IgD-negative memory B cell (primary cell): Measurements from ENCODE around the gene ATP6V1B1. TPM values are rescaled to one million over a fixed set of nuclear protein-coding genes. Genes with fewer than 3 reads are reported as not detected.
A peak's percentile ranks its signal among the peaks of the same experiment; 100 is the strongest.

ENCODE experiments used
- H3K27ac Mint-ChIP-seq, 3 donors: one replicate each; pipeline ENCODE4 v1.8.0; 2020 to 2022; ENCODE audit warnings: mild to moderate bottlenecking in 3 of 3, mixed read lengths in 3 of 3, moderate library complexity in 1 of 3
- H3K27me3 Mint-ChIP-seq: one replicate; pipeline ENCODE4 v1.8.0; 2021; ENCODE audit warnings: mixed read lengths
- H3K36me3 Mint-ChIP-seq: one replicate; pipeline ENCODE4 v1.8.0; 2020; ENCODE audit warnings: mild to moderate bottlenecking, mixed read lengths
- H3K4me1 Mint-ChIP-seq, 3 donors: one replicate each; pipeline ENCODE4 v1.8.0; 2020 to 2022; ENCODE audit warnings: mixed read lengths in 3 of 3, mild to moderate bottlenecking in 1 of 3
- H3K4me3 Mint-ChIP-seq, 4 donors: one replicate each; pipeline ENCODE4 v1.8.0; 2020 to 2022; ENCODE audit warnings: mild to moderate bottlenecking in 4 of 4, mixed read lengths in 4 of 4, moderate library complexity in 3 of 4
- H3K9me3 Mint-ChIP-seq, 3 donors: one replicate each; pipeline ENCODE4 v1.8.0; 2020 to 2021; ENCODE audit warnings: mixed read lengths in 3 of 3, mild to moderate bottlenecking in 1 of 3
- polyA plus RNA-seq: library from polyadenylated mRNA; unstranded; fragments of 300-500 nt; fragmentation: Illumina TruSeq; gene quantifications from one replicate; pipeline ENCODE4 v1.2.3, GENCODE V29; 2021

ATP6V1B1 gene
- polyA plus RNA-seq, 1 donor from 2014 or later: not detected

- Mint-ChIP-seq H3K4me3 (peak within 1 kb of the TSS; percentile 82 to 98 (median 92)), H3K27ac (peak within 1 kb of the TSS; percentile 47 to 97 (median 90)), H3K9me3 (no peaks in the 10 kb centered on the region), H3K4me1 (peaks cover 10 to 13% (median 11%) of the 10 kb centered on the region in 3 donors), H3K36me3 (no peaks in the 10 kb centered on the region), H3K27me3 (no peaks in the 10 kb centered on the region)
Observed at GRCh38 chr2:70978341-70979179, 42.9 kb downstream of the ATP6V1B1 start, which contains the start of gene ANKRD53. ANKRD53 (plus strand) TSS chr2:70978630; CDS start chr2:70978646, 16 bp downstream.

- Mint-ChIP-seq H3K9me3 (no peaks in the 10 kb centered on the region), H3K27me3 (no peaks in the 10 kb centered on the region), H3K4me1 (peaks cover 10 to 13% (median 11%) of the 10 kb centered on the region in 3 donors), H3K27ac (peak overlapping the region in 1 of 3 donors; percentile 26), H3K36me3 (no peaks in the 10 kb centered on the region), H3K4me3 (peak overlapping the region; percentile 42 to 87 (median 58))
Observed at GRCh38 chr2:70979180-70979488, 43.4 kb downstream of the ATP6V1B1 start.

GRCh38 chr2:70979626-70980025 lies 43.9 kb downstream of the ATP6V1B1 start:
- H3K4me1 Mint-ChIP-seq: peaks cover 10 to 16% (median 11%) of the 10 kb centered on the region in 3 donors
- H3K27me3 Mint-ChIP-seq: no peaks in the 10 kb centered on the region
- no peaks in the 10 kb centered on the region for H3K9me3 Mint-ChIP-seq

GRCh38 chr2:70981421-70981820 lies 45.7 kb downstream of the ATP6V1B1 start:
- Mint-ChIP-seq H3K36me3 (peaks cover 3% of the 10 kb centered on the region), H3K27me3 (no peaks in the 10 kb centered on the region), H3K4me1 (peaks cover 13 to 19% (median 15%) of the 10 kb centered on the region in 3 donors), H3K4me3 (no peak overlapping the region), H3K9me3 (no peaks in the 10 kb centered on the region), H3K27ac (no peak overlapping the region)

More at GRCh38 chr2:70979626-70980025, 43.9 kb downstream of the ATP6V1B1 start:
- H3K36me3 Mint-ChIP-seq: no peaks in the 10 kb centered on the region
- peak overlapping the region; percentile 29 to 58 (median 50) for H3K4me3 Mint-ChIP-seq
- H3K27ac Mint-ChIP-seq: no peak overlapping the region

- Mint-ChIP-seq H3K4me3 (no peak overlapping the region), H3K27ac (no peak overlapping the region), H3K27me3 (no peaks in the 10 kb centered on the region), H3K9me3 (no peaks in the 10 kb centered on the region), H3K4me1 (peaks cover 13 to 17% (median 15%) of the 10 kb centered on the region in 3 donors), H3K36me3 (peaks cover 3% of the 10 kb centered on the region)
Observed at GRCh38 chr2:70981866-70982810, 46.4 kb downstream of the ATP6V1B1 start.

GRCh38 chr2:70982971-70983370 lies 47.3 kb downstream of the ATP6V1B1 start:
- Mint-ChIP-seq H3K9me3 (no peaks in the 10 kb centered on the region), H3K27ac (no peak overlapping the region), H3K36me3 (peaks cover 3% of the 10 kb centered on the region), H3K27me3 (no peaks in the 10 kb centered on the region), H3K4me3 (peak overlapping the region in 1 of 4 donors; percentile 13), H3K4me1 (peaks cover 7 to 11% (median 7%) of the 10 kb centered on the region in 3 donors)

- H3K4me1 Mint-ChIP-seq: peaks cover 4 to 9% (median 4%) of the 10 kb centered on the region in 3 donors
- no peak overlapping the region for H3K4me3 Mint-ChIP-seq
- no peaks in the 10 kb centered on the region for H3K9me3 Mint-ChIP-seq
- no peaks in the 10 kb centered on the region for H3K27me3 Mint-ChIP-seq
- peak overlapping the region in 1 of 3 donors; percentile 19 for H3K27ac Mint-ChIP-seq
- peaks cover 3% of the 10 kb centered on the region for H3K36me3 Mint-ChIP-seq
Observed at GRCh38 chr2:70983506-70984227, 48.0 kb downstream of the ATP6V1B1 start.

GRCh38 chr2:70984228-70984575 lies 48.5 kb downstream of the ATP6V1B1 start:
- no peaks in the 10 kb centered on the region for H3K27me3 Mint-ChIP-seq
- H3K4me3 Mint-ChIP-seq: peak overlapping the region in 1 of 4 donors; percentile 43
- H3K9me3 Mint-ChIP-seq: no peaks in the 10 kb centered on the region
- peaks cover 4 to 9% (median 4%) of the 10 kb centered on the region in 3 donors for H3K4me1 Mint-ChIP-seq
- peaks cover 3% of the 10 kb centered on the region for H3K36me3 Mint-ChIP-seq
- peak overlapping the region in 1 of 3 donors; percentile 19 for H3K27ac Mint-ChIP-seq

- Mint-ChIP-seq H3K27me3 (no peaks in the 10 kb centered on the region), H3K9me3 (no peaks in the 10 kb centered on the region), H3K27ac (peak overlapping the region in 2 of 3 donors; percentile 19 to 59), H3K4me1 (peaks cover 4 to 8% (median 4%) of the 10 kb centered on the region in 3 donors), H3K36me3 (peaks cover 3% of the 10 kb centered on the region), H3K4me3 (peak overlapping the region in 1 of 4 donors; percentile 43)
Observed at GRCh38 chr2:70984576-70985282, 49.0 kb downstream of the ATP6V1B1 start.

- no peak overlapping the region for H3K27ac Mint-ChIP-seq
- peaks cover 4 to 8% (median 4%) of the 10 kb centered on the region in 3 donors for H3K4me1 Mint-ChIP-seq
- no peaks in the 10 kb centered on the region for H3K9me3 Mint-ChIP-seq
- no peaks in the 10 kb centered on the region for H3K27me3 Mint-ChIP-seq
- peak overlapping the region in 1 of 4 donors; percentile 43 for H3K4me3 Mint-ChIP-seq
- peaks cover 3% of the 10 kb centered on the region for H3K36me3 Mint-ChIP-seq
Observed at GRCh38 chr2:70985283-70985688, 49.6 kb downstream of the ATP6V1B1 start.

- H3K27ac Mint-ChIP-seq: no peak overlapping the region
- H3K27me3 Mint-ChIP-seq: no peaks in the 10 kb centered on the region
- H3K9me3 Mint-ChIP-seq: no peaks in the 10 kb centered on the region
- peaks cover 3% of the 10 kb centered on the region for H3K36me3 Mint-ChIP-seq
- H3K4me1 Mint-ChIP-seq: peaks cover 4 to 8% (median 4%) of the 10 kb centered on the region in 3 donors
- peak overlapping the region in 2 of 4 donors; percentile 12 to 29 for H3K4me3 Mint-ChIP-seq
Observed at GRCh38 chr2:70985956-70986355, 50.3 kb downstream of the ATP6V1B1 start.

GRCh38 chr2:70986499-70987189 lies 50.9 kb downstream of the ATP6V1B1 start:
- Mint-ChIP-seq H3K4me3 (peak overlapping the region in 1 of 4 donors; percentile 30), H3K4me1 (peaks cover 4 to 10% (median 4%) of the 10 kb centered on the region in 3 donors), H3K9me3 (no peaks in the 10 kb centered on the region), H3K27ac (no peak overlapping the region), H3K27me3 (no peaks in the 10 kb centered on the region), H3K36me3 (peaks cover 3% of the 10 kb centered on the region)

GRCh38 chr2:70987386-70987785 lies 51.7 kb downstream of the ATP6V1B1 start:
- Mint-ChIP-seq H3K9me3 (no peaks in the 10 kb centered on the region), H3K4me1 (peaks cover 4 to 12% (median 4%) of the 10 kb centered on the region in 3 donors), H3K27me3 (no peaks in the 10 kb centered on the region), H3K36me3 (peaks cover 3% of the 10 kb centered on the region), H3K4me3 (peak overlapping the region in 1 of 4 donors; percentile 30), H3K27ac (no peak overlapping the region)
